SU-DHL-6 (cell line): Measurements from ENCODE around the gene TNS4.

ENCODE experiments used
- CTCF ChIP-seq: fragments of 200-600 bp; sonication (generic); IDR thresholded peaks from one replicate; pipeline ENCODE4 v1.5.1; 2017; ENCODE audit warnings: antibody characterized with exemption, mild to moderate bottlenecking, low read length, moderate library complexity; ENCODE audit not compliant: insufficient read depth, poor library complexity, severe bottlenecking
- EZH2phosphoT487 ChIP-seq: fragments of 200-600 bp; sonication (generic), shearing (Covaris generic); conservative IDR thresholded peaks from 2 replicates; pipeline ENCODE4 v1.6.1; 2018; ENCODE audit warnings: mild to moderate bottlenecking, antibody characterized with exemption, low read length, moderate library complexity, mixed read lengths

- TF ChIP-seq CTCF: no peak
- TF ChIP-seq EZH2phosphoT487: no peak
Observed at GRCh38 chr17:40538936-40539705, 37.7 kb upstream of the TNS4 start.
